HG03097 (cell line): ENCODE data around the gene VAV3.

Experiments used
- ATAC-seq: cut with Tn5 transposase; IDR thresholded peaks from one replicate; pipeline ENCODE4 v1.9.1; 2021; ENCODE audit not compliant: unreplicated experiment, low FRiP score

Gene VAV3

GRCh38 chr1:107975851-107976250 is 10.9 kb upstream of the VAV3 start:
- ATAC-seq, result no peak

- no peak for ATAC-seq
Observed at GRCh38 chr1:107974090-107974489, 9.1 kb upstream of the VAV3 start.

- ATAC-seq, result no peak
Observed at GRCh38 chr1:107972391-107973180, 7.6 kb upstream of the VAV3 start.

- ATAC-seq, result no peak
Observed at GRCh38 chr1:107966550-107966949, 1.6 kb upstream of the VAV3 start.

- ATAC-seq, result no peak
Observed at GRCh38 chr1:107964336-107965109, 457 bp downstream of the VAV3 start.

GRCh38 chr1:107963601-107964335 is 1.2 kb downstream of the VAV3 start:
- peak; percentile 97 for ATAC-seq

- ATAC-seq, result no peak
Observed at GRCh38 chr1:107963008-107963407, 2.0 kb downstream of the VAV3 start.

- no peak for ATAC-seq
Observed at GRCh38 chr1:107954719-107955415, 10.1 kb downstream of the VAV3 start.

GRCh38 chr1:107954126-107954525 is 10.9 kb downstream of the VAV3 start:
- no peak for ATAC-seq

- no peak for ATAC-seq
Observed at GRCh38 chr1:107953556-107953955, 11.4 kb downstream of the VAV3 start.

GRCh38 chr1:107952989-107953388 is 12.0 kb downstream of the VAV3 start:
- ATAC-seq, result no peak

GRCh38 chr1:107950464-107950863 is 14.5 kb downstream of the VAV3 start:
- no peak for ATAC-seq

GRCh38 chr1:107949467-107950253 is 15.3 kb downstream of the VAV3 start:
- no peak for ATAC-seq

- ATAC-seq, result no peak
Observed at GRCh38 chr1:107946794-107947193, 18.2 kb downstream of the VAV3 start.

- no peak for ATAC-seq
Observed at GRCh38 chr1:107943694-107944093, 21.3 kb downstream of the VAV3 start.

- ATAC-seq, result no peak
Observed at GRCh38 chr1:107942814-107943213, 22.2 kb downstream of the VAV3 start.

- no peak for ATAC-seq
Observed at GRCh38 chr1:107941531-107941930, 23.4 kb downstream of the VAV3 start.

GRCh38 chr1:107941123-107941522 is 23.9 kb downstream of the VAV3 start:
- ATAC-seq, result no peak

- no peak for ATAC-seq
Observed at GRCh38 chr1:107940701-107941100, 24.3 kb downstream of the VAV3 start.

- ATAC-seq, result no peak
Observed at GRCh38 chr1:107940017-107940577, 24.9 kb downstream of the VAV3 start.
